AG04449 (cell line): ENCODE results near the gene TSC22D4.

Source experiments
- CTCF ChIA-PET: fragments of 350-600 bp; formaldehyde crosslinking; extraction: SDS; loops from one replicate; lab custom pipeline; 2021; ENCODE audit warnings: antibody characterized with exemption; lab: Yijun Ruan, JAX
- POLR2A ChIA-PET: fragments of 400-600, 350-600 bp; formaldehyde crosslinking; extraction: SDS; loops from one replicate; lab custom pipeline; 2020; ENCODE audit warnings: antibody characterized with exemption, inconsistent platforms; lab: Yijun Ruan, JAX
- DNase-seq: peaks from one replicate; pipeline ENCODE4 v3.0.0-alpha.2; 2010; ENCODE audit warnings: low read depth, low spot score
- H3K4me3 ChIP-seq: 2 replicates; pipeline ENCODE4 v1.5.1; 2011; ENCODE audit warnings: low read depth, mild to moderate bottlenecking, control low read depth, low read length
- TF ChIP-seq, protein P1 (sequence below): IDR thresholded peaks from one replicate; pipeline ENCODE4 v1.5.1; 2011; ENCODE audit warnings: mild to moderate bottlenecking, moderate library complexity, low read length, control low read depth, inconsistent platforms; ENCODE audit not compliant: insufficient read depth; ENCODE audit errors: missing control alignments

TSC22D4 gene

DNA sequence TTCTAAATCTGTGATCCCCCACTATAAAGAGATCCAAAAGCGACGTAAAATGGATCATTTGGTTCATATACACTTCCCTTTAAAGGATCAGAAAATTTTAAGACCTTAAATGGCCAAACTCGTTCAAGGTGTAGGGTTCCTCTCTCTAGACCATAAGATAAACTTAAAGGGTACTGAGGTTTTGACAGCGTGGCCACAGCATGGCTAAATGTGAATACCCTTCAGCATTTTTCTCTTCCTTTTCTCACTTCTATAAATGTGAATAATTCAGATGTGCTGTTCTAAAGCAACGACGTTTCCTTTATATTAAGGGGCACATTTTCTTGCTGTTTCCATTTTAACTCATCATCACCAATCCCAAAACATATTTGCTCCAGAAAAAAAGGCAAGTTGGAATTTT is 55.7 kb downstream of the TSC22D4 start:
- TF ChIP-seq, protein P1, sequence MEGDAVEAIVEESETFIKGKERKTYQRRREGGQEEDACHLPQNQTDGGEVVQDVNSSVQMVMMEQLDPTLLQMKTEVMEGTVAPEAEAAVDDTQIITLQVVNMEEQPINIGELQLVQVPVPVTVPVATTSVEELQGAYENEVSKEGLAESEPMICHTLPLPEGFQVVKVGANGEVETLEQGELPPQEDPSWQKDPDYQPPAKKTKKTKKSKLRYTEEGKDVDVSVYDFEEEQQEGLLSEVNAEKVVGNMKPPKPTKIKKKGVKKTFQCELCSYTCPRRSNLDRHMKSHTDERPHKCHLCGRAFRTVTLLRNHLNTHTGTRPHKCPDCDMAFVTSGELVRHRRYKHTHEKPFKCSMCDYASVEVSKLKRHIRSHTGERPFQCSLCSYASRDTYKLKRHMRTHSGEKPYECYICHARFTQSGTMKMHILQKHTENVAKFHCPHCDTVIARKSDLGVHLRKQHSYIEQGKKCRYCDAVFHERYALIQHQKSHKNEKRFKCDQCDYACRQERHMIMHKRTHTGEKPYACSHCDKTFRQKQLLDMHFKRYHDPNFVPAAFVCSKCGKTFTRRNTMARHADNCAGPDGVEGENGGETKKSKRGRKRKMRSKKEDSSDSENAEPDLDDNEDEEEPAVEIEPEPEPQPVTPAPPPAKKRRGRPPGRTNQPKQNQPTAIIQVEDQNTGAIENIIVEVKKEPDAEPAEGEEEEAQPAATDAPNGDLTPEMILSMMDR, result no peak
- no peak overlapping the region for H3K4me3 ChIP-seq
- no peak for DNase-seq
- POLR2A ChIA-PET, result no interaction called here
- CTCF ChIA-PET, result interaction anchor here (1.7 kb wide), 1 partner anchor 16 kb away, joined by 12 read pairs; no protein-coding TSS in a partner anchor

DNA sequence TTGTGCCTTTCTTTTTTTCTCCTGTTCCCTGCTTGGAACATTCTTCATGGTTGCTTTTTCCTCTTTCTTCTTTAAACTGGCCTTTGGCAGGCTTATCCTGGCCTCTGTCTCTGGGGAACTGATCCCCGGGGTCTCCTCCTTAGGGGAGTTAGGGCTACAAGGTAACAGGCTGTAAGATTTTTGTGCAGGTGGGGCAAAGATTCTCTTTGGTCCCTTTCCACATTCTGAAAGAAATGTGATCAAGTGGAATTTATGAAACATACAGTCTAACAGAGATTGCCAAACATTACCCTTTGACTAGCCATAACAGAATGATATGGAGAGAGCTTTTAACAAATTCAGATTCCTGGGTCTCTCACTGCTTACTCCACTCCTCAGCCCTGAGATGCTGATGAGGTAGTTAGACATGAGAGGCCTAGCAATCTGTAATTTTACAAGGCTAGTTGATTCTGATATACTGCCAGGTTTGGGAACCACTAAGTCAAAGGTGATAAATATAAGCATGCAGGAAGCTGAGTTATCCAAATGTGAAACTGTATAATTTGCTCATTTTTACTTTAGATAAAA is 59.3 kb downstream of the TSC22D4 start:
- TF ChIP-seq, protein P1, result no peak
- DNase-seq, result no peak
- no peak overlapping the region for H3K4me3 ChIP-seq
- ChIA-PET POLR2A (no interaction called here), CTCF (interaction anchor here (1.2 to 3.7 kb wide), 2 partner anchors 9 to 12 kb away, joined by 3 to 30 read pairs; no protein-coding TSS in a partner anchor)

DNA sequence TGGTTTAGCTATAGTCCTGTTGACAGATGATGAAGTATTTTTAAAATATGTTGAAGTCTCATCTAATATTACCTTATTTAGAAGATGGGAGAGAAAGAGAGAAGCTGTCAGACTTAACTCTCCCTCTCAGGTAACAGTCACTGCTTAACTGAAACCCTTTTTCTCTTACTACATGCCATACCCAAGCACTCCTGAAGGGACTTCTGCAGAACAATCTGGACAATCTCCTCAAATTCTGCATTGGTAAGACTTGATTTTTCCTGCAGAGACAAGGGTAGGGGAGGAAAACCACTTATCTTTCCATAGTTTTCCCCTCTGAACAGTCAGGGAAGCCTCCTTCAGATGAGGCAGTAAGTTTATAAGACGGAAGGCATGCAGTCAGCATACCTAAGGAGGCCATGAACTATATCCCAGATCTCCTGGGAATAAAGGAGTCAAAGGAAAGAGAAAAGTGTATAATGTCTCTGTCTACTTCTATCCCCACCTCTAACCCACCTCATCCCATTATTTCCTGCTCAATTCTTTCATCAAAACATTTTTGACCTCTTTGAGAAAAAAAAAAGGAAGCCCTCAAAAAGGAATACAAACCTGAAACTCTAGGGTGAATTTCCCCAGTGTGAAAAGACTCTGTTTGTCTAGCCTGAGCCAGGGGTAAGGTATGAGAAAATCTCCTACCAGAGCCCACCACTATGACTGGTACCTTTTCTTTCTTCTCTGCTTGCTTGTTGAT is 59.9 kb downstream of the TSC22D4 start:
- no peak for DNase-seq
- CTCF ChIA-PET, result interaction anchor here (0.6 to 3.7 kb wide), 2 partner anchors 11 to 274 kb away, joined by 3 to 30 read pairs; no protein-coding TSS in a partner anchor
- TF ChIP-seq, protein P1, result no peak
- no peak overlapping the region for H3K4me3 ChIP-seq
- POLR2A ChIA-PET, result no interaction called here
